Epithelial cell of proximal tubule (primary cell): ENCODE results near the gene CTNNBL1. TPM values are rescaled to one million over a fixed set of nuclear protein-coding genes. Genes with fewer than 3 reads are reported as not detected.

Experiments used
- DNase-seq: peaks from one replicate; pipeline ENCODE4 v3.0.0-alpha.2; 2011; ENCODE audit warnings: low read depth
- H3K4me3 ChIP-seq: 2 replicates; pipeline ENCODE4 v1.5.1; 2011; ENCODE audit warnings: low read depth, mild to moderate bottlenecking, low read length
- CTCF ChIP-seq: conservative IDR thresholded peaks from 2 replicates; pipeline ENCODE4 v1.5.1; 2012; ENCODE audit warnings: low read depth, mild to moderate bottlenecking, low read length
- total RNA-seq: library from RNA; depleted of rRNA; stranded (reverse); fragments of >200 nt; gene quantifications from 2 replicates; pipeline ENCODE4 v1.2.3, GENCODE V29; 2015

CTNNBL1 gene
- total RNA-seq, 1 donor from 2014 or later = 25.6 TPM

GRCh38 chr20:37903317-37904007 lies 209.6 kb downstream of the CTNNBL1 start:
- no peak for DNase-seq
- H3K4me3 ChIP-seq = peak overlapping the region; percentile 66
- peak; percentile 38 for TF ChIP-seq CTCF

DNA sequence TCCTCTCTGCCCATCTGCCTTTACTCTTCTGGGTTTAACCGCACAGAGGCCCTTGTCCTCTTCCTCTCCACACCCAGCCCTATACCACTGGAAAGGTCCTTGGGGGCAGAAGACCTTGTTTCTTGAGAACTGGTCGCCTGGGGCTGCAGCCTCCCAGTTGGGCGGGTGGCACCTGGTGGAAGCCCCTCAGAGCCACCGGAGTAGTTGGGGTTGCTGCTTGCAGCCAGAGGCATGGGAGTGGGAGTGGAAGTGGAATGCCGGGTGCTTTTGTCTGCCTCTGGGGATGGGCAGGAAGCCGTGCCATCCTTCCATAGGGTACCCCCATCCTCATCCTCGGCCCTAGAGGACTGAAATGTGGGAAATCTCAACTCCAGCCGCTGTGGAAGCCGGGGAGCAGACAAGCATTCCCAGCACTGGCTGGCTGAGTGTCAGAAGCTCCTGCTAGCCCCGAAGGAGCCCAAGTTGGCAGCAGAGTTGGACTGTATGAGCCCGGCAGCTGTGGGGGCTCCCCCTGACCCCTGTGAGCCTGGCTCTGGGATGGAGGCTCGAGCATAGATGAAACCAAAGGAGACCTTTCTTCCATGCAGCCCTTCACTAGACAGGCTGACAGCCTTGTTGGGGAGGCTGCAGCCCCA lies 210.3 kb downstream of the CTNNBL1 start:
- peak overlapping the region; percentile 66 for H3K4me3 ChIP-seq
- DNase-seq = no peak
- no peak for TF ChIP-seq CTCF

GRCh38 chr20:37904845-37905373 lies 211.1 kb downstream of the CTNNBL1 start:
- H3K4me3 ChIP-seq = no peak overlapping the region
- TF ChIP-seq CTCF = no peak
- no peak for DNase-seq

- TF ChIP-seq CTCF = no peak
- no peak for DNase-seq
- no peak overlapping the region for H3K4me3 ChIP-seq
Measured at GRCh38 chr20:37905671-37906613, 212.1 kb downstream of the CTNNBL1 start.

- H3K4me3 ChIP-seq = no peak overlapping the region
- no peak for DNase-seq
- TF ChIP-seq CTCF = no peak
Measured at GRCh38 chr20:37907330-37907676, 213.5 kb downstream of the CTNNBL1 start.

GRCh38 chr20:37907677-37908401 lies 214.0 kb downstream of the CTNNBL1 start:
- peak; percentile 5 for TF ChIP-seq CTCF
- no peak overlapping the region for H3K4me3 ChIP-seq
- peak; percentile 56 for DNase-seq
